Measurements from ENCODE around the gene HDAC7. TPM values are rescaled to one million over a fixed set of nuclear protein-coding genes. Genes with fewer than 3 reads are reported as not detected.

HDAC7 gene
- total RNA-seq, 1 experiment from 2014 or later, result 71.2 TPM

DNA sequence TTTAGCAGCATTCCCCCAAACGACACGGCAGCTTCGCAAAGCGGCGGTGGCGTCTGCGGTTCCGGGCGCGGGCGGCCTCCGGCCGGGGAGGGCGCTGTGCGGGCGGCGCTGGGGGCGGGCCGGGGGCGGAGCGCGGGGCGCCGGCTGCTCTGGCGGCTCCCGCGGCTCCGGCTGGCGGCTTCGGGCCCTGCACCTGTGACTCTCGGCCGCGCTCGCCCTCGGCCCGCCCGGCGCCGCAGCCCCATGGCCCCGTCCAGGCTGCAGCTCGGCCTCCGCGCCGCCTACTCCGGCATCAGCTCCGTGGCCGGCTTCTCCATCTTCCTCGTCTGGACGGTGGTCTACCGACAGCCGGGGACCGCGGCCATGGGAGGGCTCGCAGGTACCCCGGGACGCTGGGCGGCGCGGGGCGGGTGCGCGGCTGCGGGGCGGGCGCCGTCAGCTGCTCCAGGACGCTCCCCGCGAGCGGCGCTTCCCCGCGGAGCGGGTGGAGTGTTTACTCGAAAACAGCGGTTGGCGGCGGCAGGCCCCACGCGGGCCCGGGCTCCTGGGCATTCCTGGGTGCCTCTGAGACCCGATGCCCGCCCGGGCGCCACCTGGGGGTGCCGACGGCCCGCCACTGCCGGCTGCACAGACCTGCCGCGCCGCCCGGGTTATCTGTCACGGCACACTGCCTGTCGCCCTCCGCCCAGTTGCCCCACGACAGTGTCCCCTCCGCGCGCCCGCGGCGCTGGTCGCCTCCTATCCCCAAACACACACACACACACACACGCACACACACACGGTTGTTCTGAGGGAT lies 46.4 kb downstream of the HDAC7 start, which contains the start of gene SLC48A1:
TSS of gene SLC48A1 (plus strand) at position 177 of the 796 bp plus-strand sequence. CDS start at position 244, 67 bp downstream.
- H3K4me3 ChIP-seq (ENCODE audit: low read depth, low read length), result peak within 1 kb of the TSS; percentile 68
- no peaks in the 10 kb centered on the region for H3K9me3 ChIP-seq
- Mint-ChIP-seq H3K27ac (ENCODE audit: unreplicated experiment) (peak within 1 kb of the TSS; percentile 94), H3K36me3 (ENCODE audit: insufficient read depth, unreplicated experiment) (peaks cover 22% of the 10 kb centered on the region), H3K9me3 (ENCODE audit: unreplicated experiment) (no peaks in the 10 kb centered on the region), H3K27me3 (ENCODE audit: insufficient read depth, unreplicated experiment) (no peaks in the 10 kb centered on the region), H3K4me1 (ENCODE audit: low read depth, unreplicated experiment) (peaks cover 25% of the 10 kb centered on the region), H3K4me3 (ENCODE audit: unreplicated experiment) (peak within 1 kb of the TSS; percentile 94)
- no TSS peak for BruUV-seq (replicated peaks)
- POLR2A ChIA-PET, result interaction anchor here (0.7 kb wide), 1 partner anchor 59 kb away, joined by 4 read pairs; no protein-coding TSS in a partner anchor
- H3K4me1 ChIP-seq, result peaks cover 34% of the 10 kb centered on the region
- intact Hi-C loops (cut with micrococcal nuclease; ENCODE audit: unreplicated experiment), result loop anchor here (2.0 kb wide), 1 partner anchor 14 kb away; the partner anchor contains the start of gene RAPGEF3
- peak; percentile 80 to 94 for DNase-seq
- no peaks in the 10 kb centered on the region for H3K36me3 ChIP-seq (ENCODE audit: control insufficient read depth, insufficient read depth, low read length)
- no peaks in the 10 kb centered on the region for H3K27me3 ChIP-seq (replicated peaks; ENCODE audit: control insufficient read depth, insufficient read depth, low read length)
- TF ChIP-seq CTCF (IDR thresholded peaks at IDR 0.05; ENCODE audit: insufficient read depth in 1 of 2, low read depth in 1 of 2, low read length in 1 of 2, severe bottlenecking in 1 of 2, unreplicated experiment in 1 of 2), result peak; percentile 11 to 38
- CTCF ChIA-PET, result interaction anchor here (0.5 to 12.0 kb wide), 11 partner anchors 9 to 321 kb away, joined by 3 to 171 read pairs (median 4); partner anchors contain the start of genes RAPGEF3 and VDR

- no peaks in the 10 kb centered on the region for H3K27me3 Mint-ChIP-seq (ENCODE audit: insufficient read depth, unreplicated experiment)
- CTCF ChIA-PET, result interaction anchor here (0.5 to 12.0 kb wide), 9 partner anchors 11 to 321 kb away, joined by 3 to 171 read pairs (median 4); partner anchors contain the start of genes RAPGEF3 and VDR
- H3K4me3 ChIP-seq (ENCODE audit: low read depth, low read length), result peak overlapping the region; percentile 68
Observed at GRCh38 chr12:47772738-47773061, 47.0 kb downstream of the HDAC7 start.

More at GRCh38 chr12:47772738-47773061, 47.0 kb downstream of the HDAC7 start:
- DNase-seq, result no peak
- POLR2A ChIA-PET, result interaction anchor here (0.7 kb wide), 1 partner anchor 59 kb away, joined by 4 read pairs; no protein-coding TSS in a partner anchor
- BruUV-seq (replicated peaks), result no TSS peak
- Histone ChIP-seq H3K4me1 (peaks cover 40% of the 10 kb centered on the region), H3K27me3 (replicated peaks; ENCODE audit: control insufficient read depth, insufficient read depth, low read length) (no peaks in the 10 kb centered on the region), H3K9me3 (no peaks in the 10 kb centered on the region), H3K36me3 (ENCODE audit: control insufficient read depth, insufficient read depth, low read length) (no peaks in the 10 kb centered on the region)
- Mint-ChIP-seq H3K4me3 (ENCODE audit: unreplicated experiment) (peak overlapping the region; percentile 94), H3K36me3 (ENCODE audit: insufficient read depth, unreplicated experiment) (peaks cover 16% of the 10 kb centered on the region), H3K9me3 (ENCODE audit: unreplicated experiment) (no peaks in the 10 kb centered on the region), H3K4me1 (ENCODE audit: low read depth, unreplicated experiment) (peaks cover 25% of the 10 kb centered on the region), H3K27ac (ENCODE audit: unreplicated experiment) (peak overlapping the region; percentile 92)
- TF ChIP-seq CTCF (IDR thresholded peaks at IDR 0.05; ENCODE audit: insufficient read depth in 1 of 2, low read depth in 1 of 2, low read length in 1 of 2, severe bottlenecking in 1 of 2, unreplicated experiment in 1 of 2), result no peak
- intact Hi-C loops (cut with micrococcal nuclease; ENCODE audit: unreplicated experiment), result loop anchor here (2.0 kb wide), 1 partner anchor 14 kb away; the partner anchor contains the start of gene RAPGEF3

All from Caco-2 (cell line).